ENCODE measurements around the gene MMP11. TPM values are rescaled to one million over a fixed set of nuclear protein-coding genes. Genes with fewer than 3 reads are reported as not detected.

MMP11 gene
- total and polyA plus RNA-seq, 5 experiments from 2014 or later = 2.1 to 6.5 (median 3.8) TPM

DNA sequence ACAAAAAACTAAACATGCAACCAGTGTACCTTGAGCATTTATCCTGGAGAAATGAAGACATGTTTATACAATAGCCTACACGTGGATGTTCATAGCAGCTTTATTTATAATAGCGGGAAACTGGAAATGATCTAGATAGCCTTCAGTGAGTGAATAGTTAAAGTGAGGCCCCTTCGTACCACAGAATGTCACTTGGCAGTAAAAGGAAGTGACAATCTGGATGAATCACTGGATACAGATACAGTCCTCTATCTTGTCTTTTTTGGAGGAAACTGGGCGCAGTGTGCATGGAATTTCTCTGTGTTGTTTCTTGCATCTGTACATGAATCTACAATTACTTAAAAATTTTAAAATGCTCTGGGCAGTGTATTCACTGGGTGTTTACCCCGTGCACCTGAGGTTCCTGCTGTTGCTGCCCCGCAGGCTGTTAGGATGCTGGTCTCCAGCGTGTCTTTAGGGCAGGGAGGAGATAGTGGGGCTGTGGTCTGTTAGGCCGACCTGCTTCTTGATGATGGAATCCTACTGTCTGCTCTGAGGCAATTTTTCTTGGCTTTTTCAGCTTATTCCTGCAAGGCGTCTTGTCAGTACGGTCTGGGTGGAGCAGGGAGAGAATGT, 43.0 kb downstream of the MMP11 start:
- H3K27me3 Mint-ChIP-seq = no peaks in the 10 kb centered on the region
- POLR2A ChIA-PET = no interaction called here
- no peaks in the 10 kb centered on the region for H3K9me3 Mint-ChIP-seq
- peaks cover 0 to 86% (median 14%) of the 10 kb centered on the region in 3 donors for H3K36me3 Mint-ChIP-seq
- H3K4me1 Mint-ChIP-seq = peaks cover 0 to 31% (median 7%) of the 10 kb centered on the region in 4 donors
- H3K4me3 Mint-ChIP-seq = no peak overlapping the region
- DNase-seq = no peak
- no peak for ATAC-seq
- H3K27ac Mint-ChIP-seq = peak overlapping the region in 1 of 10 donors; percentile 25

DNA sequence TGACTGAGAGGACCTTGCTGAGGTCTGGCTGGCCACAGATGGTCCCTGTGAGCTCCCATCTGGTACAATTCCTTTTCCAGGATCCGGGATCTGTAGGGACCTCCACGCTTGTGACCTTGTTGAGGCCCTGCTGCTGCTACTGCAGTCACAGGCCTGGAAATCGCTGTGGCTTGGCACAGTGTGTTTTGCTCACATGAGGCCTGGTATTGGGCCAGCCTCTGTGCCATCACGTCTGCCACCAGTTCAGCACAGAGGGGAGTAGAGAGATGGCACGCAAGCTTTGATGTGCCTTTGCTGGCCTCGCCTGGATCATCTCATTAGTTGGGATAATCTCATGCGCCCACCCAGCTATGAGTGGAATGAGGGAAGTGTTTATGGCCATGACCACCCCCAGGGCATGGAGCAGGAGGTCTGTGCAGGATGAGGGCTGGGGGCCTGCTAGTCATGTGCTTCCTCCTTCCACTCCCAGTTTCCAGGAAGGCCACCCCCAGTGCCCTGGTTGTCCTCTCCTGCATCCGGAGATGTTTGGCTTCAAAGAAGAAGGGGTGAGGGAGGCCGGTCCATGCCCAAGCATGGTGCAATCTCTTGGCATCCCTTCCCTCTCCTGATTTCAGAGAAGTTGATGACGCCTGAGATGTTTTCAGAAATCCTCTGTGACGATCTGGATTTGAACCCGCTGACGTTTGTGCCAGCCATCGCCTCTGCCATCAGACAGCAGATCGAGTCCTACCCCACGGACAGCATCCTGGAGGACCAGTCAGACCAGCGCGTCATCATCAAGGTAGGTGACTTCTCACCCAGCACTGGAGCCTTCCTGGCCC, 43.7 kb downstream of the MMP11 start:
- peak overlapping the region in 1 of 10 donors; percentile 27 for H3K27ac Mint-ChIP-seq
- no peaks in the 10 kb centered on the region for H3K27me3 Mint-ChIP-seq
- DNase-seq (no peak), ATAC-seq (no peak)
- H3K36me3 Mint-ChIP-seq = peaks cover 0 to 86% (median 14%) of the 10 kb centered on the region in 3 donors
- H3K4me3 Mint-ChIP-seq = no peak overlapping the region
- no peaks in the 10 kb centered on the region for H3K9me3 Mint-ChIP-seq
- H3K4me1 Mint-ChIP-seq = peaks cover 0 to 34% (median 6%) of the 10 kb centered on the region in 4 donors
- POLR2A ChIA-PET = no interaction called here

GRCh38 chr22:23817146-23817545, 44.5 kb downstream of the MMP11 start:
- Mint-ChIP-seq H3K27me3 (no peaks in the 10 kb centered on the region), H3K36me3 (peaks cover 0 to 86% (median 14%) of the 10 kb centered on the region in 3 donors), H3K4me3 (no peak overlapping the region), H3K4me1 (peaks cover 0 to 30% (median 6%) of the 10 kb centered on the region in 4 donors), H3K9me3 (no peaks in the 10 kb centered on the region), H3K27ac (no peak overlapping the region)
- no peak for DNase-seq
- POLR2A ChIA-PET = no interaction called here
- no peak for ATAC-seq

- Mint-ChIP-seq H3K9me3 (no peaks in the 10 kb centered on the region), H3K27me3 (no peaks in the 10 kb centered on the region), H3K36me3 (peaks cover 0 to 89% (median 19%) of the 10 kb centered on the region in 3 donors), H3K27ac (peak overlapping the region in 1 of 10 donors; percentile 16), H3K4me3 (no peak overlapping the region), H3K4me1 (peaks cover under 1 to 36% (median 6%) of the 10 kb centered on the region in 4 donors)
- DNase-seq (no peak), ATAC-seq (no peak)
- POLR2A ChIA-PET = no interaction called here
These were observed 45.9 kb downstream of the MMP11 start for GRCh38 chr22:23818541-23818940.

- peak overlapping the region in 1 of 10 donors; percentile 57 for H3K4me3 Mint-ChIP-seq
- ATAC-seq (no peak), DNase-seq (no peak)
- H3K4me1 Mint-ChIP-seq = peaks cover 5 to 36% (median 7%) of the 10 kb centered on the region in 4 donors
- H3K27ac Mint-ChIP-seq = peak overlapping the region in 6 of 10 donors; percentile 15 to 61 (median 35)
- peaks cover 0 to 94% (median 21%) of the 10 kb centered on the region in 3 donors for H3K36me3 Mint-ChIP-seq
- POLR2A ChIA-PET = no interaction called here
- no peaks in the 10 kb centered on the region for H3K9me3 Mint-ChIP-seq
- no peaks in the 10 kb centered on the region for H3K27me3 Mint-ChIP-seq
These were observed 48.1 kb downstream of the MMP11 start for GRCh38 chr22:23820748-23821211.

GRCh38 chr22:23822101-23822671, 49.5 kb downstream of the MMP11 start:
- ATAC-seq (no peak), DNase-seq (no peak)
- peaks cover 0 to 92% (median 18%) of the 10 kb centered on the region in 3 donors for H3K36me3 Mint-ChIP-seq
- H3K4me3 Mint-ChIP-seq = no peak overlapping the region
- H3K9me3 Mint-ChIP-seq = no peaks in the 10 kb centered on the region
- peak overlapping the region in 2 of 10 donors; percentile 38 to 79 for H3K27ac Mint-ChIP-seq
- peaks cover under 1 to 35% (median 5%) of the 10 kb centered on the region in 4 donors for H3K4me1 Mint-ChIP-seq
- H3K27me3 Mint-ChIP-seq = no peaks in the 10 kb centered on the region
- POLR2A ChIA-PET = interaction anchor here (0.7 kb wide), 1 partner anchor 37 kb away, joined by 3 read pairs; no protein-coding TSS in a partner anchor

GRCh38 chr22:23823331-23823791, 50.7 kb downstream of the MMP11 start:
- Mint-ChIP-seq H3K4me1 (peaks cover 0 to 33% (median 5%) of the 10 kb centered on the region in 4 donors), H3K36me3 (peaks cover 0 to 87% (median 16%) of the 10 kb centered on the region in 3 donors), H3K4me3 (no peak overlapping the region), H3K9me3 (no peaks in the 10 kb centered on the region), H3K27me3 (no peaks in the 10 kb centered on the region), H3K27ac (peak overlapping the region in 1 of 10 donors; percentile 79)
- POLR2A ChIA-PET = interaction anchor here (0.6 kb wide), 1 partner anchor 91 kb away, joined by 5 read pairs; no protein-coding TSS in a partner anchor
- ATAC-seq (no peak), DNase-seq (no peak)

GRCh38 chr22:23824476-23825245, 52.0 kb downstream of the MMP11 start:
- peaks cover 3 to 24% (median 10%) of the 10 kb centered on the region in 4 donors for H3K4me1 Mint-ChIP-seq
- no peaks in the 10 kb centered on the region for H3K9me3 Mint-ChIP-seq
- H3K27me3 Mint-ChIP-seq = no peaks in the 10 kb centered on the region
- H3K36me3 Mint-ChIP-seq = peaks cover 0 to 86% (median 12%) of the 10 kb centered on the region in 3 donors
- DNase-seq = no peak
- H3K4me3 Mint-ChIP-seq = no peak overlapping the region
- ATAC-seq = no peak
- POLR2A ChIA-PET = no interaction called here
- peak overlapping the region in 1 of 10 donors; percentile 45 for H3K27ac Mint-ChIP-seq

DNA sequence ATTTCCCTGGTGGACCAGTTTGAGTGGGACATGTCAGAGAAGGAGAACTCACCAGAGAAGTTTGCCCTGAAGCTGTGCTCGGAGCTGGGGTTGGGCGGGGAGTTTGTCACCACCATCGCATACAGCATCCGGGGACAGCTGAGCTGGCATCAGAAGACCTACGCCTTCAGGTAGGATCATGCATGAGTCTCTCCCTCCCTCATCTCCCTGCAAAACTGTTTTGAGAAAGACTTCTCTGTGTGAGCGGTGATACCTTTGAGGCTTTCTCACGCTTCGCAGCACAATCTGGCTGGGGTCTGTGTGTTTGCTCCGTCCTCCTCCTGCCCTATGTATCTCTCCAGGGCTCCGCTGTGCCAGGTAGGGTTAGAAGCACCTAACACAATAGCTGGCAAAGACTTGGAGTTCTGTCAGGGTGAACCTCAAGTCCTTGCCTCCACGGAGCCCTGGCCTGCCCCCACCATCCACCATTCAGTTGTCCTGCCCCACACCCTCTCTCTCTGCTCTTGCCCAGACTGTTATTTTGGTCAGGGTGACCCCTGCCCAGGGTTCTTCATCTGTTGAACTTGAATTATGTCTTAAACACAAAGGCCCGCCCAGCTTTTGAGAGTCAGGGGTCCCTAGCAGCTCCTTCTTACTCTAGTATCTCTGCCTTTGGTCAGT, 52.7 kb downstream of the MMP11 start:
- POLR2A ChIA-PET = no interaction called here
- H3K9me3 Mint-ChIP-seq = no peaks in the 10 kb centered on the region
- no peak overlapping the region for H3K4me3 Mint-ChIP-seq
- peaks cover 0 to 86% (median 12%) of the 10 kb centered on the region in 3 donors for H3K36me3 Mint-ChIP-seq
- DNase-seq (no peak), ATAC-seq (no peak)
- H3K27ac Mint-ChIP-seq = peak overlapping the region in 1 of 10 donors; percentile 19
- H3K4me1 Mint-ChIP-seq = peaks cover 4 to 21% (median 10%) of the 10 kb centered on the region in 4 donors
- H3K27me3 Mint-ChIP-seq = no peaks in the 10 kb centered on the region

DNA sequence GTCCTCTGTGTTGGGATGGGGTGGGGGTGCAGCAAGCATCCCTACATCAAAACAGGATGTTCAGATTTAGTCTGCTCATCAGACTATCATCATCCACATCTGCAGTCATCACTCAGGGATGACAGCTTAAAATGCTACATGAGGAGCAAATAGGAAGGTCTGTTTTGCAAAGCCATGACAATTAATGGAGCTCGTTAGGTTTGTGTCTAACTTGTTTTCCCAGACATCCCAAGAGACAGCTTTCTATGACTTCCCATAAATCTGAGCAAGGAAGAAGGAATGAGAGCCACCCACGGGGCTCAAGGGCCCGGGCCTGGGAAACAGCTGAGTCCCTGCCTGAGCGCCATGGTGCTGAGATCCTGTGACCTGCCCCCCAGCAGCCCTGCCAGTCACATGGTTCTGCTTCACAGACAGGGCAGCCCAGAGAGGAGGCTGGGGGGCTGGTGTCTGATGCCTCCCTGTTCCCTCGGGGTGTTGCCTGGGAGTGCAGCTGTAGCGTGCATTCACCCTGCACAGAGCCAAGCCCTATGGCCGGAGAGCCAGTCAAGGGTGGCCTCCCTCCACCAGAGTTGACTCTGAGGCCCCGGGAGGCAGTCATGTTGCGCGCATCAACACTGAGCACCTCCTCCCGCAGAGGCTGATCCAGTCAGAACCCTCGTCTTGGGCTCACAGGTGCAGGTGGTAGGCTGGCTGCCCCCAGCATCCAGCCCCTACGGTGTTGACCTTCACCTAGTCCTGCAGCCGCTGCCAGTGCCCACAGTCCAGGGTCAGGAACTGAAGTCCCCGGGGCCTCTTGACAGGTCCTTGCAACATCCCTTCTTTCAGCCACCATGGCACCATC, 54.1 kb downstream of the MMP11 start:
- no peak overlapping the region for H3K4me3 Mint-ChIP-seq
- peaks cover 4 to 16% (median 9%) of the 10 kb centered on the region in 4 donors for H3K4me1 Mint-ChIP-seq
- no peaks in the 10 kb centered on the region for H3K27me3 Mint-ChIP-seq
- POLR2A ChIA-PET = no interaction called here
- DNase-seq (no peak), ATAC-seq (no peak)
- peaks cover 0 to 87% (median 16%) of the 10 kb centered on the region in 3 donors for H3K36me3 Mint-ChIP-seq
- H3K9me3 Mint-ChIP-seq = no peaks in the 10 kb centered on the region
- H3K27ac Mint-ChIP-seq = peak overlapping the region in 2 of 10 donors; percentile 39 to 43

- no peak overlapping the region for H3K27ac Mint-ChIP-seq
- H3K4me1 Mint-ChIP-seq = peaks cover 4 to 16% (median 8%) of the 10 kb centered on the region in 4 donors
- POLR2A ChIA-PET = no interaction called here
- H3K9me3 Mint-ChIP-seq = no peaks in the 10 kb centered on the region
- ATAC-seq (no peak), DNase-seq (no peak)
- no peaks in the 10 kb centered on the region for H3K27me3 Mint-ChIP-seq
- no peak overlapping the region for H3K4me3 Mint-ChIP-seq
- peaks cover 0 to 83% (median 16%) of the 10 kb centered on the region in 3 donors for H3K36me3 Mint-ChIP-seq
These were observed 54.8 kb downstream of the MMP11 start for GRCh38 chr22:23827351-23827995.

Data from naive thymus-derived CD8-positive, alpha-beta T cell (primary cell).